ENCODE data around the gene OR6M1.

DNA sequence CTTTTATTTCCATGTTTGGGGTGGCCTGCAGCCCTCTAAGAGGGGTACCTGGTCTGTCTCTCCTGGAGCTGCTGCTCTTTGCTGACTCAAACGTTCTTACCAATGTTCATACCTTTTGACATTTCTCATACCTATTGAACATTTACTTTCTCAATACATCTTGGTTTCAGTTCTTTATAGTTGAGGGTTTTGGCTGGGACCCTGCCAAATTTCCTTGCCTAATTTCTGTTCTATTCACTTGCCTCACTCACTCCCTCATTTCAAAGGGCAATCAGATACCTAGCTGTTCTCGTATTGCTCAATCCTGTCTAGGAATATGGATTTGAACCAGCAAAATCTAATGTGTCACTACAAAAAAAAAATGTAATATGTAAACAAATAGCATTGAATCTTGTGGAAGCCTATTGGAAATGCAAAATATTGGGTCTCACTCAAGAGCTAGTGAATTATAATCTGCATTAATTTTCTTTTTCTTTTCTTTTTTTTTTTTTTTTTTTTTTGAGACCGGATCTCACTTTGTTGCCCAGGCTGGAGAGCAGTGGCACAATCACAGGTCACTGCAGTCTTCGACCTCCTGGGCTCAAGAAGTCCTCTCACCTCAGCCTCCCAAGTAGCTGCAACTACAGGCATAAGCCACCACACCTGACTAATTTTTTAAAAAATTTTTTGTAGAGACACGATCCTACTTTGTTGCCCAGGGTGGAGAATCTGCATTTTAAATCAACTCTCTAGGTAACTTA lies 7.5 kb downstream of the OR6M1 start:
- TF ChIP-seq, protein P1, sequence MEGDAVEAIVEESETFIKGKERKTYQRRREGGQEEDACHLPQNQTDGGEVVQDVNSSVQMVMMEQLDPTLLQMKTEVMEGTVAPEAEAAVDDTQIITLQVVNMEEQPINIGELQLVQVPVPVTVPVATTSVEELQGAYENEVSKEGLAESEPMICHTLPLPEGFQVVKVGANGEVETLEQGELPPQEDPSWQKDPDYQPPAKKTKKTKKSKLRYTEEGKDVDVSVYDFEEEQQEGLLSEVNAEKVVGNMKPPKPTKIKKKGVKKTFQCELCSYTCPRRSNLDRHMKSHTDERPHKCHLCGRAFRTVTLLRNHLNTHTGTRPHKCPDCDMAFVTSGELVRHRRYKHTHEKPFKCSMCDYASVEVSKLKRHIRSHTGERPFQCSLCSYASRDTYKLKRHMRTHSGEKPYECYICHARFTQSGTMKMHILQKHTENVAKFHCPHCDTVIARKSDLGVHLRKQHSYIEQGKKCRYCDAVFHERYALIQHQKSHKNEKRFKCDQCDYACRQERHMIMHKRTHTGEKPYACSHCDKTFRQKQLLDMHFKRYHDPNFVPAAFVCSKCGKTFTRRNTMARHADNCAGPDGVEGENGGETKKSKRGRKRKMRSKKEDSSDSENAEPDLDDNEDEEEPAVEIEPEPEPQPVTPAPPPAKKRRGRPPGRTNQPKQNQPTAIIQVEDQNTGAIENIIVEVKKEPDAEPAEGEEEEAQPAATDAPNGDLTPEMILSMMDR (IDR thresholded peaks at IDR 0.05), result no peak
- TF ChIP-seq POLR2A (IDR thresholded peaks at IDR 0.05) (no peak), EP300 (IDR thresholded peaks at IDR 0.05) (no peak), POLR2AphosphoS5 (IDR thresholded peaks at IDR 0.05) (no peak)
